ENCODE measurements around the gene ADGRA3.

Gene ADGRA3

DNA sequence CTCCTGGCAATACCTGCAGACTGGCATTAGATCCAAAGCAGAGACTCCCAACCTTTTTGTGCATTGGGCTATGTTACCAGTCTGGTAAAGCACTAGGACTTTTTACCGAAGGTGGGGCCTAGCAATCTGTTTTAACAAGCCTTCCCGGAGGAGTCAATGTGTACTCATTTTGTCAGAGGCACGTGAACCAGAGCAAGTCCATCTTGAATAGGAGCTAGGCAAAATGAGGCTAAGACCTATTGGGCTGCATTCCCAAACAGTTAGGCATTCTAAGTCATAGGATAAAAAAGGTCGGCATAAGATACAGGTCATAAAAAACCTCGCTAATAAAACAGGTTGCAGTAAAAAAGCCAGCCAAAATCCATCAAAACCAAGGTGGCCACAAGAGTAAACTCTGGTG is 22.3 kb downstream of the ADGRA3 start:
- in situ Hi-C loops (cut with MboI; ENCODE audit: low pct_unique_long_range_greater_than_20kb, low sequenced_read_pairs, unreplicated experiment): no loop called here
- no peak for DNase-seq (ENCODE audit: low spot score)
- TF ChIP-seq, protein P1, sequence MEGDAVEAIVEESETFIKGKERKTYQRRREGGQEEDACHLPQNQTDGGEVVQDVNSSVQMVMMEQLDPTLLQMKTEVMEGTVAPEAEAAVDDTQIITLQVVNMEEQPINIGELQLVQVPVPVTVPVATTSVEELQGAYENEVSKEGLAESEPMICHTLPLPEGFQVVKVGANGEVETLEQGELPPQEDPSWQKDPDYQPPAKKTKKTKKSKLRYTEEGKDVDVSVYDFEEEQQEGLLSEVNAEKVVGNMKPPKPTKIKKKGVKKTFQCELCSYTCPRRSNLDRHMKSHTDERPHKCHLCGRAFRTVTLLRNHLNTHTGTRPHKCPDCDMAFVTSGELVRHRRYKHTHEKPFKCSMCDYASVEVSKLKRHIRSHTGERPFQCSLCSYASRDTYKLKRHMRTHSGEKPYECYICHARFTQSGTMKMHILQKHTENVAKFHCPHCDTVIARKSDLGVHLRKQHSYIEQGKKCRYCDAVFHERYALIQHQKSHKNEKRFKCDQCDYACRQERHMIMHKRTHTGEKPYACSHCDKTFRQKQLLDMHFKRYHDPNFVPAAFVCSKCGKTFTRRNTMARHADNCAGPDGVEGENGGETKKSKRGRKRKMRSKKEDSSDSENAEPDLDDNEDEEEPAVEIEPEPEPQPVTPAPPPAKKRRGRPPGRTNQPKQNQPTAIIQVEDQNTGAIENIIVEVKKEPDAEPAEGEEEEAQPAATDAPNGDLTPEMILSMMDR (IDR thresholded peaks at IDR 0.05; ENCODE audit: extremely low read depth, insufficient read depth, missing control alignments): no peak

DNA sequence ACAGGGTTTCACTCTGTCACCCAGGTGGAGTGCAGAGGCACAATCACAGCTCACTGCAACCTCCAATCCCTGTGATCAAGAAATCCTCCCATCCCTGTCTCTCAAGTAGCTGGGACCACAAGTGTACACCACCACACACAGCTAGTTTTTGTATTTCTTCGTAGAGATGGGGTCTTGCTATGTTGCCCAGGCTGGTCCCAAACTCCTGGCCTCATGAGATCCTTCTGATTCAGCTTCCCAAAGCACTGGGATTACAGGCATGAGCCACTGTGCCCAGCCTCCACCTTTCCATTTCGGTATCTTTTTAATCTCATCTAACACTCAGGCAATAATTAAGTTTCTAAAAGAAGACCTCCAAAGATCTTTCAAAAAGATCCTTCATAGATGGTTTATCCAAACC is 22.9 kb downstream of the ADGRA3 start:
- in situ Hi-C loops (cut with MboI; ENCODE audit: low pct_unique_long_range_greater_than_20kb, low sequenced_read_pairs, unreplicated experiment): no loop called here
- TF ChIP-seq, protein P1 (IDR thresholded peaks at IDR 0.05; ENCODE audit: extremely low read depth, insufficient read depth, missing control alignments): no peak
- DNase-seq (ENCODE audit: low spot score): no peak

DNA sequence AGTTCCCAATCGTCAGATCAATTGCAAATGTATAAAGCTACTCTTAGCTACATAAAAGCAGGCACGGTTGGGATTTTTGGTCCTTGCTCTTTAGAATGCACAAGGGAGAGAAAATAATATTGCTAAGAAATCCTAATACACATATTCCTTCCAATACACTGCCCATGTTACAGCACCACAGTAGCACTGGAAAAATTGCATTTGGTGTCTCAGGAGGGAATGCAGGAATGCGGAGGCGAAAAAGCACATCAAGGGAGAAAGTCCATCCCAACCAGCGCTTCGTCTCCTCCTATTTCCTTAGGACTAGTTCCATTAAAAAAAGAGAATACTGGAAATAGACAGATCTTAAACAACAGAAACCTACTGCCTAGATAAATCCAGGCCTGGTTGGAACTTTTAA is 23.9 kb downstream of the ADGRA3 start:
- TF ChIP-seq, protein P1 (IDR thresholded peaks at IDR 0.05; ENCODE audit: extremely low read depth, insufficient read depth, missing control alignments): no peak
- in situ Hi-C loops (cut with MboI; ENCODE audit: low pct_unique_long_range_greater_than_20kb, low sequenced_read_pairs, unreplicated experiment): no loop called here
- DNase-seq (ENCODE audit: low spot score): no peak

DNA sequence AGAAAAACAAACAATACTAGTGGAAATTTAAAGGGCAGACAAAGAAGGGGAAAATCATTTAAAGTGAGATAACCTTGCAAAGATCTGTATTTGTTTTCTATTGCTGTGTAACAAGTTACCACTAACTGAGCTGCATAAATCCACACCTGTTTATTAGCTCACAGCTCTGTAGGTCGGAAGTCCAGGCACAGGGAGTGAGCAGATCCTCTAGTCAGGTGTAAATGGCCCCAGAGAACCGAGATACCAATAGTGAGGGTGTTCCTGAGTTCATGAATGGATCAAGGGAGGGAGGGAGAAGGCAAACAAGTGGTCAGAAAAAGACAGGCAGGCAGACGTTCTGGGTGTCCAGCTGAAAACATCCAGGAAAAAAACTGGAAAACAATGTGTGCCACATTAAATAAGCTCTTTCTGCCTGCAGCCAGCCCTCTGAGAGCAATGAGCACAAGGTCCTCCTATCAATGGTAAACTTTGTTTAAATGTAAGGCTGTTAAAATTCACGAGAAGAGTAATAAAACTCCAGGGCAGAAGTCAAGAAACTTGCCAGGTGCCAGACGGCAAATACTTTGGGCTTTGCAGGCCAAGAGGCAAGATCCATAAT is 25.0 kb downstream of the ADGRA3 start:
- DNase-seq (ENCODE audit: low spot score): no peak
- in situ Hi-C loops (cut with MboI; ENCODE audit: low pct_unique_long_range_greater_than_20kb, low sequenced_read_pairs, unreplicated experiment): no loop called here
- TF ChIP-seq, protein P1 (IDR thresholded peaks at IDR 0.05; ENCODE audit: extremely low read depth, insufficient read depth, missing control alignments): no peak

DNA sequence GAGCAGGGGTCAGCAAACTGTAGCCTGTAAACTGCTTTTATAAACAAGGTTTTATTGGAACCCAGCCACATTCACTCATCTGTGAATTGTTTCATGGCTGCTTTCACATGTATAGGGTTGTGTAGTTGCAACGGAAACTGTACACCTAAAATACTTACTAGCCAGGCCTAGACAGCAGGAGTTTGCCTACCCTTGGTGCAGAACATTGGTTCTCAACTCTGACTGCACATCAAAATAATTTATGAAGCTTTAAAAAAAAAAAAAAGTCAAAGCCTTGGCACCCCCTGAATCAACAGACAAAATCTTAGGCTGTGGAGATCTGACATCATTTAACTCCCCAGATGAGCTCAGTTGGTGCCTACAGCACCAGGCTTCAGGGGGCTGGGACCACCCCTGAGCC is 27.8 kb downstream of the ADGRA3 start:
- TF ChIP-seq, protein P1 (IDR thresholded peaks at IDR 0.05; ENCODE audit: extremely low read depth, insufficient read depth, missing control alignments): no peak
- in situ Hi-C loops (cut with MboI; ENCODE audit: low pct_unique_long_range_greater_than_20kb, low sequenced_read_pairs, unreplicated experiment): no loop called here
- no peak for DNase-seq (ENCODE audit: low spot score)

DNA sequence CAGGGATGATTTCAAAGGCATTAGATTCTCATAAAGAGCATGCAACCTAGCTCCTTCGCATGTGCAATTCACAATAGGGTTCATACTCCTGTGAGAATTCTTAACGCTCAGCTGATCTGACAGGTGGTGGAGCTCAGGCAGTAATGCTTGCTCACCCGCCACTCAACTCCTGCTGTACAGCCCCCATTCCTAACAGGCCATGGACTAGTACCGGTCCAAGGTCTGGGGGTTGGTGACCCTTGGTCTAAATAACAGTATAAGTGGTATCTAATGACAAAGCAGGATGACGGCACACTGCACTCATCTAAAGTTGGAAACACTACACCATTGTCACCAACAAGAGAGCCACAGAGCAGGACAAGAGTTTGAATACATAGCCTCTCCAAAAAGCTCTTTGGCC is 28.5 kb downstream of the ADGRA3 start:
- no peak for DNase-seq (ENCODE audit: low spot score)
- TF ChIP-seq, protein P1 (IDR thresholded peaks at IDR 0.05; ENCODE audit: extremely low read depth, insufficient read depth, missing control alignments): no peak
- in situ Hi-C loops (cut with MboI; ENCODE audit: low pct_unique_long_range_greater_than_20kb, low sequenced_read_pairs, unreplicated experiment): no loop called here

DNA sequence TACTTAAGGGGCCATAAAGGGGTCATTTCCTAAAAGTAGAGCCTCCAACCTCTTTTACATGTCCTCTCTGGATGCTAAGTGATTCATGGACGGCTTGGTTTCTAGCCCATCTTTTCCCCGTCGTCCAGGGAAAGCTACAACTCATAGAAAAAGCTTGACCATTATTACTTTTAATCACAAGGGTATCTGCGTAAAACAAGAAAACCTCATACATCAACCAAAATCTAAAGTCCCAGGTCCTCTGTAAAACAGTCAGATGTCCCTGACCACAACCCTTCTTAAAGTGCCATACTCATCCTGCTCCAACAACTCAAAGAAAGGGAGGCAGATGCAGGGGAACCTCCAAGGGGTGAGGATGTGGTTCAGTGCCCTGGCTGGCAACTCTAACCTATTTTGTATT is 29.6 kb downstream of the ADGRA3 start:
- in situ Hi-C loops (cut with MboI; ENCODE audit: low pct_unique_long_range_greater_than_20kb, low sequenced_read_pairs, unreplicated experiment): no loop called here
- DNase-seq (ENCODE audit: low spot score): no peak
- TF ChIP-seq, protein P1 (IDR thresholded peaks at IDR 0.05; ENCODE audit: extremely low read depth, insufficient read depth, missing control alignments): no peak

All from GM13977 (cell line).